Measurements from ENCODE around the gene BLID.

GRCh38 chr11:122141725-122142124, 25.7 kb upstream of the BLID start:
- TF ChIP-seq, protein P1, sequence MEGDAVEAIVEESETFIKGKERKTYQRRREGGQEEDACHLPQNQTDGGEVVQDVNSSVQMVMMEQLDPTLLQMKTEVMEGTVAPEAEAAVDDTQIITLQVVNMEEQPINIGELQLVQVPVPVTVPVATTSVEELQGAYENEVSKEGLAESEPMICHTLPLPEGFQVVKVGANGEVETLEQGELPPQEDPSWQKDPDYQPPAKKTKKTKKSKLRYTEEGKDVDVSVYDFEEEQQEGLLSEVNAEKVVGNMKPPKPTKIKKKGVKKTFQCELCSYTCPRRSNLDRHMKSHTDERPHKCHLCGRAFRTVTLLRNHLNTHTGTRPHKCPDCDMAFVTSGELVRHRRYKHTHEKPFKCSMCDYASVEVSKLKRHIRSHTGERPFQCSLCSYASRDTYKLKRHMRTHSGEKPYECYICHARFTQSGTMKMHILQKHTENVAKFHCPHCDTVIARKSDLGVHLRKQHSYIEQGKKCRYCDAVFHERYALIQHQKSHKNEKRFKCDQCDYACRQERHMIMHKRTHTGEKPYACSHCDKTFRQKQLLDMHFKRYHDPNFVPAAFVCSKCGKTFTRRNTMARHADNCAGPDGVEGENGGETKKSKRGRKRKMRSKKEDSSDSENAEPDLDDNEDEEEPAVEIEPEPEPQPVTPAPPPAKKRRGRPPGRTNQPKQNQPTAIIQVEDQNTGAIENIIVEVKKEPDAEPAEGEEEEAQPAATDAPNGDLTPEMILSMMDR (conservative IDR thresholded peaks at IDR 0.05; ENCODE audit: low read depth, low read length), result no peak
- TF ChIP-seq RAD21 (IDR thresholded peaks at IDR 0.05; ENCODE audit: low read length) (no peak), POLR2A (IDR thresholded peaks at IDR 0.05; ENCODE audit: low read depth, low read length) (no peak), FOS (IDR thresholded peaks at IDR 0.05; ENCODE audit: low read depth, low read length) (no peak), CHD1 (IDR thresholded peaks at IDR 0.05; ENCODE audit: low read depth, low read length) (no peak), RFX5 (IDR thresholded peaks at IDR 0.05; ENCODE audit: low read depth, low read length) (no peak), MXI1 (IDR thresholded peaks at IDR 0.05; ENCODE audit: borderline replicate concordance, low read depth, low read length) (no peak), CEBPB (IDR thresholded peaks at IDR 0.05; ENCODE audit: low read depth, low read length) (no peak), BHLHE40 (IDR thresholded peaks at IDR 0.05; ENCODE audit: low read depth, low read length) (no peak), SMC3 (IDR thresholded peaks at IDR 0.05; ENCODE audit: low read depth, low read length) (no peak), NFE2L2 (IDR thresholded peaks at IDR 0.05; ENCODE audit: low read depth, low read length) (no peak)
- TF ChIP-seq, protein P2, sequence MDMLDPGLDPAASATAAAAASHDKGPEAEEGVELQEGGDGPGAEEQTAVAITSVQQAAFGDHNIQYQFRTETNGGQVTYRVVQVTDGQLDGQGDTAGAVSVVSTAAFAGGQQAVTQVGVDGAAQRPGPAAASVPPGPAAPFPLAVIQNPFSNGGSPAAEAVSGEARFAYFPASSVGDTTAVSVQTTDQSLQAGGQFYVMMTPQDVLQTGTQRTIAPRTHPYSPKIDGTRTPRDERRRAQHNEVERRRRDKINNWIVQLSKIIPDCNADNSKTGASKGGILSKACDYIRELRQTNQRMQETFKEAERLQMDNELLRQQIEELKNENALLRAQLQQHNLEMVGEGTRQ (IDR thresholded peaks at IDR 0.05; ENCODE audit: low read depth, low read length), result no peak
